K562 (cell line): ENCODE results near the gene SLAMF8. TPM values are rescaled to one million over a fixed set of nuclear protein-coding genes. Genes with fewer than 3 reads are reported as not detected.

Experiments used
- ATAC-seq: fragments of 200-7000 bp; cut with Tn5 transposase; 3 replicates; pipeline ENCODE4 v1.9.1; 2020; ENCODE audit warnings: moderate library complexity
- BruUV-seq: library from RNA; stranded (reverse); fragments of 400-500 nt; replicated peaks from 2 replicates; lab custom pipeline; 2021; lab: Mats Ljungman, UMichigan
- CTCF ChIA-PET: fragments of 300-600 bp; formaldehyde crosslinking; extraction: SDS; loops from one replicate; lab custom pipeline; 2021; ENCODE audit warnings: low intra/inter-chr PET ratio; lab: Yijun Ruan, JAX
- POLR2A ChIA-PET: fragments of 300-600, 350-650 bp; sonication (Branson Sonifier 250); formaldehyde crosslinking; extraction: SDS; loops from one replicate; lab custom pipeline; 2021; ENCODE audit warnings: antibody characterized with exemption, inconsistent platforms; lab: Yijun Ruan, JAX
- DNase-seq, 4 experiments: peaks; one replicate each; pipeline versions ENCODE4 v3.0.0 to v3.0.0-alpha.2; 2011 to 2018; ENCODE audit warnings: low spot score in 3 of 4, mixed read lengths in 3 of 4; ENCODE audit errors: extremely low read depth in 1 of 4
- FAIRE-seq: peaks from 2 replicates; lab custom pipeline; 2011; peaks lifted over from hg19 to GRCh38; lab: Jason Lieb, UNC
- H2AFZ ChIP-seq: 2 replicates; pipeline ENCODE4 v1.6.0; 2011; ENCODE audit warnings: low read depth, low read length, control low read depth, inconsistent platforms
- H3K27ac ChIP-seq: fragments of 200-600 bp; 3 replicates; pipeline ENCODE4 v1.8.0; 2011; ENCODE audit warnings: low read depth, mild to moderate bottlenecking, control low read depth, inconsistent platforms, low read length, moderate library complexity, mixed read lengths; ENCODE audit errors: extremely low read depth
- H3K27me3 ChIP-seq, 2 experiments: fragments of 300-600 bp in 1 of 2; 2 replicates in 1 of 2; 3 replicates in 1 of 2; pipeline versions ENCODE4 v1.6.0 to v1.8.0; 2011; ENCODE audit warnings: inconsistent platforms in 2 of 2, low read length in 2 of 2, mild to moderate bottlenecking in 1 of 2, mixed read lengths in 1 of 2, moderate library complexity in 1 of 2; ENCODE audit not compliant: control insufficient read depth in 2 of 2, insufficient read depth in 2 of 2
- H3K36me3 ChIP-seq: fragments of 300-600 bp; 3 replicates; pipeline ENCODE4 v1.8.0; 2011; ENCODE audit warnings: mild to moderate bottlenecking, low read length, inconsistent platforms; ENCODE audit not compliant: control insufficient read depth, insufficient read depth
- H3K4me1 ChIP-seq, 2 experiments: fragments of 200-600 bp in 1 of 2; replicated peaks in 1 of 2; 2 replicates in 1 of 2; 3 replicates in 1 of 2; pipeline versions ENCODE4 v1.5.1 to v1.8.0; 2011; ENCODE audit warnings: inconsistent platforms in 2 of 2, low read length in 2 of 2, mild to moderate bottlenecking in 1 of 2, mixed read lengths in 1 of 2, moderate library complexity in 1 of 2; ENCODE audit not compliant: control insufficient read depth in 2 of 2, insufficient read depth in 2 of 2
- H3K4me2 ChIP-seq: 2 replicates; pipeline ENCODE4 v1.6.1; 2011; ENCODE audit warnings: low read length, control low read depth, inconsistent platforms, mixed read lengths; ENCODE audit not compliant: insufficient read depth
- H3K4me3 ChIP-seq: fragments of 200-600 bp; sonication (generic), shearing (Covaris generic); 2 replicates; pipeline ENCODE4 v1.5.1; 2016; ENCODE audit warnings: control low read depth, inconsistent platforms
- H3K79me2 ChIP-seq: fragments of 200-600 bp; 3 replicates; pipeline ENCODE4 v1.8.0; 2011; ENCODE audit warnings: low read length, inconsistent platforms; ENCODE audit not compliant: control insufficient read depth, insufficient read depth
- H3K9ac ChIP-seq, 2 experiments: 2 replicates each; pipeline versions ENCODE4 v1.6.0 to v1.6.1; 2011; ENCODE audit warnings: low read depth in 2 of 2, low read length in 2 of 2, control low read depth in 1 of 2, inconsistent platforms in 1 of 2, mild to moderate bottlenecking in 1 of 2, mixed read lengths in 1 of 2; ENCODE audit not compliant: insufficient read depth in 1 of 2
- H3K9me1 ChIP-seq: one replicate; pipeline ENCODE4 v1.6.0; 2011; ENCODE audit warnings: inconsistent platforms, mild to moderate bottlenecking, low read length, moderate library complexity; ENCODE audit not compliant: control insufficient read depth, insufficient read depth
- H3K9me3 ChIP-seq: replicated peaks from 2 replicates; pipeline ENCODE4 v1.5.1; 2011; ENCODE audit warnings: low read depth, low read length, inconsistent platforms; ENCODE audit not compliant: control insufficient read depth, insufficient read depth
- H4K20me1 ChIP-seq: replicated peaks from 2 replicates; pipeline ENCODE4 v1.6.1; 2011; ENCODE audit warnings: low read length, inconsistent platforms, mixed read lengths; ENCODE audit not compliant: control insufficient read depth, insufficient read depth
- CEBPB ChIP-seq: fragments of 450-650 bp; IDR thresholded peaks from 2 replicates; pipeline ENCODE4 v1.6.1; 2016; ENCODE audit warnings: missing genetic modification characterization, missing compliant biosample characterization
- CHCHD3 ChIP-seq: fragments of 250-450 bp; sonication (Bioruptor Pico); IDR thresholded peaks from 2 replicates; pipeline ENCODE4 v2.1.2; 2022; ENCODE audit warnings: mild to moderate bottlenecking
- DDX20 ChIP-seq: fragments of 450-650 bp; IDR thresholded peaks from 2 replicates; pipeline ENCODE4 v1.6.1; 2016; ENCODE audit warnings: missing genetic modification characterization, low read depth, mild to moderate bottlenecking, missing compliant biosample characterization, moderate library complexity
- HMG20A ChIP-seq: fragments of 450-650 bp; formaldehyde crosslinking; conservative IDR thresholded peaks from 2 replicates; pipeline ENCODE4 v1.4.0; 2020; ENCODE audit warnings: mild to moderate bottlenecking, mixed read lengths
- MLX ChIP-seq, 2 experiments: fragments of 450-650 bp in 1 of 2; sonication (generic) in 1 of 2; formaldehyde crosslinking; conservative IDR thresholded peaks; 2 replicates each; pipeline versions ENCODE4 v1.4.0 to v1.8.1; 2020 to 2022; ENCODE audit warnings: mild to moderate bottlenecking in 1 of 2, missing genetic modification reagents in 1 of 2
- MTA3 ChIP-seq: fragments of 450-650 bp; formaldehyde crosslinking; IDR thresholded peaks from 2 replicates; pipeline ENCODE4 v1.6.1; 2017; ENCODE audit warnings: mild to moderate bottlenecking, borderline replicate concordance
- PML ChIP-seq: IDR thresholded peaks from 2 replicates; pipeline ENCODE4 v1.6.1; 2012; ENCODE audit warnings: low read length, inconsistent platforms
- RBFOX2 ChIP-seq: fragments of 200-400 bp; formaldehyde crosslinking; IDR thresholded peaks from 2 replicates; pipeline ENCODE4 v1.6.1; 2017; ENCODE audit warnings: low read depth, mild to moderate bottlenecking, low read length, moderate library complexity
- ZNF124 ChIP-seq: sonication (generic); formaldehyde crosslinking; IDR thresholded peaks from 2 replicates; pipeline ENCODE4 v1.8.1; 2022; ENCODE audit warnings: missing genetic modification reagents
- WGBS: fragments of 100-300 bp; shearing (Covaris generic); methylation state at CpG from one replicate; pipeline ENCODE4 v1.1.6; 2016; ENCODE audit warnings: low coverage, mixed read lengths; ENCODE audit not compliant: insufficient coverage; ENCODE audit errors: missing lambda C conversion rate; 5-methylcytosine and 5-hydroxymethylcytosine counted together
- in situ Hi-C: fragments of 300-500 bp; cut with MboI; formaldehyde crosslinking; loops from 4 replicates; pipeline ENCODE4 v1.15.0; 2018; ENCODE audit warnings: inconsistent platforms, mixed read lengths
- intact Hi-C: fragments of 100-400 bp; cut with micrococcal nuclease; formaldehyde crosslinking; loops from 2 replicates; pipeline ENCODE4 v1.14.2; 2022
- polyA plus RNA-seq, 8 experiments: library from polyadenylated mRNA; depleted of rRNA in 4 of 8; stranded (reverse) in 5 of 8; unstranded in 3 of 8; fragments of >200 nt; fragmentation: Nextera tagmentation in 2 of 8; fragmentation: Illumina TruSeq in 1 of 8; extraction: Ambion mirVana in 2 of 8; extraction: Trizol in 1 of 8; gene quantifications; 2 replicates each; pipeline versions ENCODE4 v1.2.1 to v1.2.3, GENCODE V29; 2011 to 2014; ENCODE audit warnings: inconsistent platforms in 1 of 8, missing spikeins in 1 of 8
- total RNA-seq, 7 experiments: library from RNA; depleted of rRNA in 6 of 7; stranded (reverse); fragments of >200 nt in 6 of 7; fragmentation: Illumina TruSeq in 2 of 7; extraction: Trizol in 2 of 7; gene quantifications; 2 replicates each; pipeline versions ENCODE4 v1.2.1 to v1.2.3, GENCODE V29; 2011 to 2021; ENCODE audit warnings: low replicate concordance in 1 of 7
- TF ChIP-seq, protein P1 (sequence below): sonication (generic); formaldehyde crosslinking; IDR thresholded peaks from 2 replicates; pipeline ENCODE4 v1.8.1; 2022; ENCODE audit warnings: missing genetic modification reagents

Gene SLAMF8
- total and polyA plus RNA-seq, 9 of the 15 experiments (the other 6 are each of a cell fraction or from before 2014, with no cell fraction given) = not detected

- Histone ChIP-seq H3K4me3 (no peak overlapping the region), H2AFZ (no peak overlapping the region), H3K36me3 (no peaks in the 10 kb centered on the region), H3K27ac (no peak overlapping the region), H3K9me1 (no peaks in the 10 kb centered on the region), H4K20me1 (no peaks in the 10 kb centered on the region), H3K4me1 (peaks cover 0 to 3% of the 10 kb centered on the region in 2 experiments; a peak in 1 of 5 replicates), H3K9me3 (no peaks in the 10 kb centered on the region), H3K79me2 (no peaks in the 10 kb centered on the region), H3K4me2 (no peak overlapping the region), H3K9ac (no peak overlapping the region), H3K27me3 (peaks cover 0 to 63% of the 10 kb centered on the region in 2 experiments; a peak in 4 of 5 replicates)
- ChIA-PET CTCF (no interaction called here), POLR2A (interaction anchor here (1.1 kb wide), 1 partner anchor 10 kb away, joined by 4 read pairs; no protein-coding TSS in a partner anchor)
- no TSS peak for BruUV-seq
- ATAC-seq = no peak
- TF ChIP-seq RBFOX2 (no peak), PML (no peak), ZNF124 (CRISPR knock-in tag) (no peak), DDX20 (tag) (no peak), CHCHD3 (no peak), CEBPB (tag) (no peak), MLX (CRISPR knock-in tag; conservative IDR thresholded peaks at IDR 0.05) (no peak), HMG20A (CRISPR knock-in tag) (no peak), MTA3 (no peak)
- TF ChIP-seq, protein P1, sequence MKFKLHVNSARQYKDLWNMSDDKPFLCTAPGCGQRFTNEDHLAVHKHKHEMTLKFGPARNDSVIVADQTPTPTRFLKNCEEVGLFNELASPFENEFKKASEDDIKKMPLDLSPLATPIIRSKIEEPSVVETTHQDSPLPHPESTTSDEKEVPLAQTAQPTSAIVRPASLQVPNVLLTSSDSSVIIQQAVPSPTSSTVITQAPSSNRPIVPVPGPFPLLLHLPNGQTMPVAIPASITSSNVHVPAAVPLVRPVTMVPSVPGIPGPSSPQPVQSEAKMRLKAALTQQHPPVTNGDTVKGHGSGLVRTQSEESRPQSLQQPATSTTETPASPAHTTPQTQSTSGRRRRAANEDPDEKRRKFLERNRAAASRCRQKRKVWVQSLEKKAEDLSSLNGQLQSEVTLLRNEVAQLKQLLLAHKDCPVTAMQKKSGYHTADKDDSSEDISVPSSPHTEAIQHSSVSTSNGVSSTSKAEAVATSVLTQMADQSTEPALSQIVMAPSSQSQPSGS = no peak
- WGBS = 6% methylated on average over 7 of the region's 7 CpGs
- intact Hi-C loops (no loop called here), in situ Hi-C loops (no loop called here)
- DNase-seq = no peak
- FAIRE-seq = no peak
Observed at GRCh38 chr1:159859767-159860322, 33.2 kb downstream of the SLAMF8 start.
